D341Med (cell line): ENCODE data around the gene ERBB4.
A peak's percentile ranks its signal among the peaks of the same experiment; 100 is the strongest.

Experiments
- DNase-seq: peaks from one replicate; pipeline ENCODE4 v3.0.0; 2012; ENCODE audit warnings: low spot score

ERBB4 gene

DNA sequence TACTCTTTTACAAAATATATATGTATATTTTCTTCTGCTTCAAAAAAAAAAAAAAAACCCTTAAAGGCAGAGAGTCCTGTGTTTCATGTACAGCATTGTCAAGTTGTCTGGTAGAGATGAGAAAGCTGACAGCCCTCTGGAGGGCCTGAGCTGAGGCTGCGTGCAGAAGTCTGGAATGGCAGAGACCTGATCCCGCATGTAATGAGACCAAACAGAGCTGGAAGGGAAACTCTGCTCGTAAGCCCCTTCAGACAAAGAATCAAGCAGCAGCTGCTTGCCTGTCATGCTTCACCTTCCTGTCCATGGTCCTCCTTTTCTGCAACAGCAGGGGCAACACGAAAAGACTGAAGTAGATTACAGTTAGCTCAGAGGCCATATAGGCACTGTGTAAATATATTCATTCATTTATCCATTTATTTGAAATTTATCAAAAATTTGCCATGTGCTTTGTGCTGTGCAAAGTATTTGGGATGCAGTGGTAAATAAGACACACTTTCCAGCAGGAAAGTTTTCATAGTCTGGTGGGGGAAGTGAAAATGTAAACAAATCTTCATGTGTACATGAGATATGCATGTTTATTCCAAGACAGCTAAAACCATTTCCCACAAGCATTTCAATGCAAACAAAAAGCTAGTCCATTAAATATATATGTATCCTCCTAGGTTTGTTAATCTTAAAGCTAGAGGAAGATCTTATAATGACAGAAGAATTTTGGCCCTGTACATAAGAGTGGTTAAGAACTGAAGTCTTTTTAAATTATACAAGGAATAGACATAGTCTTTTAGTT, 1069.5 kb downstream of the ERBB4 start:
- no peak for DNase-seq

DNA sequence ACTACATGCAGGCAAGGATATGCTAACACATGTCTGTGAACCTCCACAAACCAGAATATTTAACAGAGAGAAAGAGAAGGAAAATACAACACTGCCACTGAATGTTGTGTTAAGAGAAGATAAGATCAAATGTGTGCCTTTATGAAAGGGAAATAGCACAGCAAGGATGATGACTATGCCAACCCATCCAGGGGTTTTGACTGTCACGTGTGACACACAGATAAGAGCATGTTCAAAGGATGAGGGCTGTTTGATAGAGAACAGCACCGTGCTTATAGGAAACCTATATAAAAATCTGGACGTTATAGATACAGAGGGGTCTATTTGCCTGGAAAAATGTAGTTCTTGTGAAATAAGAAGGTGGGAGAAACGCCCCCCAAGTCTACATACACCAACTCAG, 1070.4 kb downstream of the ERBB4 start:
- no peak for DNase-seq

- no peak for DNase-seq
Observed at GRCh38 chr2:211463397-211463796, 1075.2 kb downstream of the ERBB4 start.

DNA sequence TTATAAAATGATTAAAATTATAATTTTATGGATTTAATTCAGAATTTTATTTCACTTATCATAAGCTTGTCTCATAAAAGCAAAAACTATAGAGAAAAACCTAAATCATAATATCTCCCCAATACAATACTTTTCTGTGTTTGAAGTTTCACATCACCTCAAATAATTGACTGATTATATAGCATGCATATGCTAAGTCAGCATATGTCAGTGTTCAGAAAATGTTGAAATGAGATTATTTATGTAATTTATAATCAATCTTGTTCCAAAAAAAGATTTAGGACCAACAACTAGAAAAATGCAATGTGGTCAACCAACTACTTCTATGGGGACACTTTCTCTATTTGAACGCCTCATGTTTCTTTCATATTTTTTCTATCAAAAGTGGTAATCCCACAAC, 1079.6 kb downstream of the ERBB4 start:
- no peak for DNase-seq

DNA sequence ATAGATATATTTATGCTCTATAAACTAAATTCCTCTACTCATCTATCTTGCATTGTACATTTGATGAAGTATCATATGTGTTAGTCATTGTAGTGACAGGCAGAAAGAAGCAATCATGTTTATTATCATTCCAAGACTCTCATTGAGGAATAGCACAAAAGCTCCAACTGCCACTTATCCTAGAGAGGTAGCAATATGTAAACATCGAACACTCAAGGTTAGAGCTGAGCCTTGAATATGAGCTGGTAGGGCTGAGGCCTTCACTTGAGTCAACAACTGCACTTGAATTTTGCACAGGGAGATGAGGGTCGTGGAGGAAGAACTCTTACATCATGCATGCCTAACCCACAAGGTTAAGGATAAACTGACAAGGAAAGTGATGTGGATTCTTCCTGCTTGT, 1081.3 kb downstream of the ERBB4 start:
- no peak for DNase-seq

GRCh38 chr2:211455216-211455841, 1083.3 kb downstream of the ERBB4 start:
- peak; percentile 56 for DNase-seq

DNA sequence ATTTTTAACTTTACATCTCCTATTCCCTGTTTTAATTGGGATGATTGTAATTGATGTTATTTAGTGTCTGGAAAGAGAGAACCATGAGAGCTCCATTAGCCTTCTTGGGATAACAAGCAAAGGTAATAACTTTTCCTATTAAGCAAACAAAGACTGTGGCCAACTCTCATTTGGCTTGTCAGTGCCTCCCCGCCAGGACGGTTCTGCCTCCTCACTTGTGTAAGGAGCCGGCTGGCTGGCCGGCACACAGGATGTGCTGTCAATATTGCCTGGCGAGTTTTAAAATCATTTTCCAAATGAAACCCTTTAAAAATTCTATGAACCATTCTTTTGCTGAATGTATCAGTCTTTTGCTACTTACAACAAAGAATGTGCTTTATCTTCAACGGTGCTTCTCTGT, 1083.9 kb downstream of the ERBB4 start:
- DNase-seq: no peak

- DNase-seq: no peak
Observed at GRCh38 chr2:211453311-211453887, 1085.2 kb downstream of the ERBB4 start.

- DNase-seq: no peak
Observed at GRCh38 chr2:211451642-211452041, 1087.0 kb downstream of the ERBB4 start.

GRCh38 chr2:211449819-211450218, 1088.8 kb downstream of the ERBB4 start:
- DNase-seq: no peak

GRCh38 chr2:211447548-211447947, 1091.1 kb downstream of the ERBB4 start:
- DNase-seq: no peak

DNA sequence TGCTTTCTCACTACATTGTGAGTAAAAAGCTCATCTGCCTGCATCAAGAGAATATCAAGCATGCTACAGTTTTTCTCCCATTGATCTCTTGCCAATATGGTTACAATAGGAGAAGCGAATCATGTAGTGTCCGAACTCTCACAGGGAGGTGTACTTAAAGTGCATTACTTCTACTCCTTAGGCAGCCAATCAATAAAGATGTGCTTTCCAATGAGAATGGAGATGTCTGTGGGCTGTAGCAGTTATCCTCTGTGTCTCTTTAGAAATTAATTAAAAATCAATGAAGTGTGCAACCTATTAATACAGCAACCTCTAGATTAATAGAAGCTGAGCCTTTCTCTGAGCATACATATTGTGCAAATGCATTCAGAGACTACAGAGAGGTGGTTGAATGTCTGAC, 1098.5 kb downstream of the ERBB4 start:
- DNase-seq: no peak

DNA sequence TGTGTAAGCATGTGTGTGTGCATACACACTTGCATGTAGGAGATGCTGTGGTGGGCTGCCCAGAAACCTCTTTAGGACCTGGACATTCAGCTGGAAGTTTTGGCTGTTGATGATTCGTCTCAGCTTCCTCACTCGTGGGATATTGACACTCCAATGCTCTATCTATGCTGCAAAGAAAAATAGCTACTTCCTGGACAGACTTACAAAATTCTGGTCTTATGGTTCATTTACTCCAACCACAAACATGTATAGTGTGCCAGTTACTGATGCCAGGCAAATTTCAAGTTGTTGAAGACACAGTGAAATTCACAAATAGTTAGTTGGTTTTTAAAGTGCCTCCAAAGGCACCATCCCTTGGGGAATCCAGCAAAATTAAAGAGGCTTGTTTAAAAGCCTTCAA, 1099.6 kb downstream of the ERBB4 start:
- no peak for DNase-seq

GRCh38 chr2:211437396-211437795, 1101.2 kb downstream of the ERBB4 start:
- no peak for DNase-seq

GRCh38 chr2:211436182-211436581, 1102.4 kb downstream of the ERBB4 start:
- DNase-seq: no peak

DNA sequence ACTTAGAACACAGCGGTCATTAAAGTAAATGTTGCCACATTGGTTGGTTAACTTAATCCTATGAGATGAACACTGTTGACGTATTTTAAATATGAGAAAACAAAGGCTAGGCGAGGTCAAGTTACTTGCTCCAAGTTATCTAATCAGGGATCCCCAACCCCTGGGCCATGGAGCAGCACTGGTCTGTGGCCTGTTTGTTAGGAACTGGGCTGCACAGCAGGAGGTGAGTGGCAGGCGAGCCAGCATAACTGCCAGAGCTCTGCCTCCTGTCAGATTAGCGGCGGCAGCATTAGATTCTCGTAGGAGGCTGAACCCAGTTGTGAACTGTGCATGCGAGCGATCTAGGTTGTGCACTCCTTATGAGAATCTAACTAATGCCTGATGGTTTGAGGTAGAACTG, 1103.3 kb downstream of the ERBB4 start:
- DNase-seq: no peak

- DNase-seq: no peak
Observed at GRCh38 chr2:211434773-211435172, 1103.8 kb downstream of the ERBB4 start.

GRCh38 chr2:211429256-211429920, 1109.2 kb downstream of the ERBB4 start:
- no peak for DNase-seq

GRCh38 chr2:211426240-211426639, 1112.4 kb downstream of the ERBB4 start:
- no peak for DNase-seq

- DNase-seq: no peak
Observed at GRCh38 chr2:211423018-211423417, 1115.6 kb downstream of the ERBB4 start.

DNA sequence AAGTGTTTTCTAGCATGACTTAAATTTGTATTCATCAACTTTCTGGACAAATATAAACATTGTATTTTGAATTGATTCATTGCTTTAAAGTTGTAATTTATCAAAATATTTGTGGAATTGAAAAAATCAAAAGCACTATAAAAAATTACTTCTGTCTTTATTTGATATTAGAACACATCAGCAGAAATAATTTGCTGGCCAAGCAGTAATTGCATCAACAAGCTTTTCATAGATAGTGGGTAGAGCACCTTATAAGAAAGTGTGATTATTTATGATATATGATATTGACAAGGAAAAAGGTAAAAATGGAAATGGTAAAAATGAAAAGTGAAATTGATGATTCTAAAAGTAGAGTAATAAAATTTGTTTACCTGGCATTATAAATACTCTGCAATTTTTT, 1121.1 kb downstream of the ERBB4 start:
- DNase-seq: no peak

DNA sequence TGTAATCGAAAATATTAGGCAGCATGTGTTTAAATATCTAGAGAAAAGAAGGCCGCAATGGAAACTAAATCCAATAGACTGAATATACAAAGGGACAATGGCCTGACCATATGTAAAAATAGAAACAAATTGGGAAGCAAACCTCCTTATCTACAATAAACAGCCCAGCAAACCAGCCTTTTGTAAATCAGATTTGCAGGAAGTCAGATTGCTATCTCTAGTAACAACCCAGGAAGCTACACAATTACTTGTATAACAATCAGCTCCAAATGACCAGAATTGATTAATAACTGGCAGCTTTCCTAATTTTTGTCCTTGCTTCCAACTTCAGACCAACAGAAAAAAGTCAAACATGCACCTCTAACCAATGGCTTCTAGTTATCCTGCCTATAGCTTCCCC, 1122.2 kb downstream of the ERBB4 start:
- DNase-seq: no peak

GRCh38 chr2:211413746-211414145, 1124.9 kb downstream of the ERBB4 start:
- DNase-seq: no peak
